ENCODE data around the gene N4BP3.

DNA sequence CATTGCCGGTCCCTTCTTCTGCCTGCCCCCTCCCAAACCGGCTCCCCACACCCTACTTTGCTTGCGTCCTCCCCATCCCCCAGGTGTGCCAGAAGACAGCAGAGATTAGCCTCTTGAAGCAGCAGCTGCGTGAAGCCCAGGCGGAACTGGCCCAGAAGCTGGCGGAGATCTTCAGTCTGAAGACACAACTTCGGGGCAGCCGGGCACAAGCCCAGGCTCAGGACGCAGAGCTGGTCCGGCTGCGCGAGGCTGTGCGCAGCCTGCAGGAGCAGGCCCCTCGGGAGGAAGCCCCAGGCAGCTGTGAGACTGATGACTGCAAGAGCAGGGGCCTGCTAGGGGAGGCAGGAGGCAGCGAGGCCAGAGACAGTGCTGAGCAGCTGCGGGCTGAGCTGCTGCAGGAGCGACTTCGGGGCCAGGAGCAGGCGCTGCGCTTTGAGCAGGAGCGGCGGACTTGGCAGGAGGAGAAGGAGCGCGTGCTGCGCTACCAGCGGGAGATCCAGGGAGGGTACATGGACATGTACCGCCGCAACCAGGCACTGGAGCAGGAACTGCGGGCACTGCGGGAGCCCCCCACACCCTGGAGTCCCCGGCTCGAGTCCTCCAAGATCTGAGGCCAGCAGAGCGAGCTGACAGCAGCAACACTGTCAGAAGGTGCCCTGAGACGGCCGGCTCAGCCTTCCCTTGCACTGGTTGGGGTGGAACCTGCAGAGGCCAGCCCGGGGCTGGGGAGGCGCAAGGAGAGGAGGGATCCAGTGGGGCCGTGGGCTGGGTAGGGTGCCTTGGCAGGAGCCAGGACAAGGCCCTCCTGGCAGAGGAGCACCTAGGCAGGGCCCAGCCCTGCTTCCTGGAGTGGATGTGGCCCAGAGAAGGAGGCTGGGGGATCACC lies 8.3 kb downstream of the N4BP3 start:
- no peak for TF ChIP-seq POLR2A (IDR thresholded peaks at IDR 0.05; ENCODE audit: low read depth, low read length)
- no peak for TF ChIP-seq POLR2AphosphoS5 (IDR thresholded peaks at IDR 0.05; ENCODE audit: low read depth, low read length)
- no peak for TF ChIP-seq TAF1 (IDR thresholded peaks at IDR 0.05; ENCODE audit: borderline replicate concordance, low read depth, low read length)
